Inflammatory macrophage treated with lipopolysaccharide for 1 hour (primary cell): Measurements from ENCODE around the gene TMEM214.
A peak's percentile ranks its signal among the peaks of the same experiment; 100 is the strongest.
"Not testable (repeated sequence)": the region's sequence is repeated elsewhere in the genome, so short reads cannot be mapped to it uniquely, and the experiment has no call there.

Experiments
- DNase-seq, 2 donors: peaks; one replicate each; pipeline ENCODE4 v3.0.0-alpha.2; 2020 to 2022

Gene TMEM214

DNA sequence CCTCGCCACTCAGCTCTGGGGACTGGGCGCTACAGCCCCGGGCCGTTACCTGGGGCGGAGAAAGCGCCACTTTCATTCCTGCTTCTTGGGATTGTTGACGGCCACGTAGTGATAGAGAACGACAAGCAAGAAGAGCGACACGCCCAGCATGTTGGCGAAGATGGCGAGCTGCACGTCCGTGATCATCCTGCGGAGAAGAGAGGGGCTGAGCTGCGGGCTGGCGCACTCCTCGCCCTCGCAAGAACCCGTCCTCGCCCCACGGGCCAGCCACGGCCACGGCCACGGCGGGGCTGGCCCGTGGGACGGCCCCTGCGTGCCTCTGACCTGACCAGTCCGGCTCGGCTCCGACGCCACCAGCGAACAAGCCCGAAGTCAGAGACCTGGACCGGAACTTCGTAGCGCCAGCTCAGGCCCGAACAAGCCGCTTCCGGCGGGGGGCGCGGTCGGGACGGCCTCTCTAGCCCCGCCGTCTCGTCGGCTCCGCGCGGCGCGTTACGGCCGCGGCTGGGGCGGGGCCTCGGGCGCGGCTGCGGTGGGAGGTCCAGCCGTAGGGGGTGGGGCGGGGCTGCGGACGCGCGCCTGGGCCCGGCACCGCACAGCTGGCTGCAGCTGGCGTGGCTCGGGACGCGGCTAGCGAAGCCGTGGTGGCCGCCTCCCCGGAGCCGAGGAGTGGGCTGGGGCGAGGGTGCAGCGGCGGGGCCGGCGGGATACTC, 38.7 kb downstream of the TMEM214 start, which contains the start of gene OST4:
Gene OST4, minus strand, starts transcription at position 378 of the 713 bp plus-strand sequence.
- peak; percentile 92 for DNase-seq

DNA sequence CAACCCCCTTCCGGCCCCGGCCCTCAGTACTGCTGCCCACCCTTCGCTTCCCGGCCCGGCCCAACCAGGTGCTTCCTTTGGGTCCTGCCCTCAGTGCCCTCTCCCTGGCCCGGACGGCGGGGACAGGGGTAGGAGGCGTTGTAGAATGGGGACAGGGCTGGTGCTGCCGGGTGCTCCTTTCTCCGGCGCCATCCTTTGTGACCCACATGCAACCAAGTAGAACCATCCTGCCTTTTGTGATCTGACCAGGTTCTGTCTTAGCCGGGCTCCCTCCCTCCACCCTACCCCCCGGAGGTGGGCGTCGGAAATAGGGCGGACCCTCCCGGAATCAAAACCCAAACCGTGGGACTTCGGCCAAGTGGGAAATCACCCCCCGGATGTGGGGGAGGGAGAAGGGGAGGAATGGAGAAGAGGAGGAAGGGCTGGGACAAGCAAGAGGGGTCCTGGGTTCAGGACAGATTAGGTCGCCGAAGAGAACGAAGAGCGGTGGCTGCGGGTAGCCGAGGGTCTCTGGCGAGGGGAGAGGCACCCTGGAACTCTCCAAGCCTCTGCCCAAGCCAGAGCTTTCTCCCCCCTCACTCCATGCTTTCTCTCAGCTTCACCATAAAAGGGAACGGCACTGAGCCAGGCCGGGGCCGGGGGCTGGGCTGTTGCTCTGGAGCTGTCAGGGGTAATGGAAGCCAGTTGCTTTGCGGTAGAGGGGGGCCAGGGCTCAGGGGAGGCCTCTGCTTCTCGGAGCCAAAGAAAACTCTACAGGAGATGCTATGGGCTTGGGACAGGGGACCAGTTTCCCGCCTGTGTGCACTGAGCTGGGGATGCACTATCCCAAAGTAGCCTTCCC, 39.4 kb downstream of the TMEM214 start:
- no peak for DNase-seq

- DNase-seq = no peak
These were observed 40.2 kb downstream of the TMEM214 start for GRCh38 chr2:27072920-27073319.

GRCh38 chr2:27073782-27074181, 41.0 kb downstream of the TMEM214 start:
- no peak for DNase-seq

DNA sequence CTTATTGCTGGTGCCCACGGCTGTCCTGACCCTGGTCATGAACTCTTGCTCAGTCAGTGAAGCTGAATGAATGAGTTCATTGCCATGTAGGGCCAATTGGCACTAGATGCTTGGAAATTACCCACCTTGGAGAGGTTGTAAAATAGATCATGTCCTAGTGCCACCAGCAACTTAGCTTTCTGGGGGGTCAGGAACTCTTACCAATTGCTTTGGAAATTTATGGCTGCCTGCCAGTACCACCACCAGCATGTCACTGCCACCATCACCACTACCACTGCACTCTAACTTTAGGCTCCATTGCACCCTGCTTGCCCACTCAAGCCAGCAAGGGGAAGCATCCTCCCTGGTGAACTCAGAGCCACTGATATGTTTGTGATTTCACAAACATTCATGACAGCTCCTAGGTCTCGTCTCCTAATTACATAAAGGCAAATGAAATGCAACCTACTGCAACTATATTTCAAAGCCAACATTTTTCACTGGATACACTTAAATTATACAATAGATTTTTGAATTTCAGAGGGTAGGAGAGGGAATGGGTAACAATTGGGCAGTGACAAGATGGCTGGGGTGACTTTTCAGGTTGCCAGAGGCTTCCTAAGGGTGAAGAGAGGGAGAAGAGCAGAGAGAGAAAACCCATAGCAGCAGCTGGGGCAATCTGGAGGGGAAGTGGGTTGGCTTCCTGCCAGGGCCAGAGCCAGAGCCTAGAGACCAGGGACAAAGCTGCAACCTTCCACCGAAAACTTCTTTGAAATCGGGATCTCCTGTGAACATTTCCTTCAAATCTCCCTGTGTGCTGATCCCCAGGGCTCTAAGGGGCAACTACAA, 42.2 kb downstream of the TMEM214 start:
- DNase-seq = peak in 1 of 2 donors; percentile 56

GRCh38 chr2:27075566-27075871, 42.8 kb downstream of the TMEM214 start:
- not testable (repeated sequence) for DNase-seq

GRCh38 chr2:27076323-27076722, 43.6 kb downstream of the TMEM214 start:
- peak in 1 of 2 donors; percentile 66 for DNase-seq

DNA sequence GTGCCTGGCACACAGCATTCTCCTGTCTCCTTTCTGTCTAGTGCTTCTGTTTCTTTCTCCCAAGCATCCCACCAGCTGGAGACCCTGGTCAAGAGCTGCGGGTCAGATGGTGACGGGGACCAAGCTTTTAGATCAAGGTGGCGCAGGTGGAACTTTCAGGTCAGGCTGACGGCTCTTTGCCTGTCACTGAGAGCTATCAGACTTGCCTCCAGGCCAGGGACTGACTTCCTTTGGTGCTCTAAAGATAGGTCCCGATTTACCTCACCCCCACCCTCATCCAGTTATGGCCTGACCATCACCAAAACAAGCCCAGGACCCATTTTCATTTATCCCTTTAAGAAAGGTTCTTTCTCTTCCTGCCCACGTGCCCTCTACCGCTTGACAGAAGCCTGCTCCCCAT, 44.5 kb downstream of the TMEM214 start:
- no peak for DNase-seq

- DNase-seq = no peak
These were observed 45.8 kb downstream of the TMEM214 start, which contains the start of gene EMILIN1 for GRCh38 chr2:27078267-27079194. TSS of gene EMILIN1 (plus strand) at chr2:27078615. CDS start at chr2:27079066, 451 bp downstream.

DNA sequence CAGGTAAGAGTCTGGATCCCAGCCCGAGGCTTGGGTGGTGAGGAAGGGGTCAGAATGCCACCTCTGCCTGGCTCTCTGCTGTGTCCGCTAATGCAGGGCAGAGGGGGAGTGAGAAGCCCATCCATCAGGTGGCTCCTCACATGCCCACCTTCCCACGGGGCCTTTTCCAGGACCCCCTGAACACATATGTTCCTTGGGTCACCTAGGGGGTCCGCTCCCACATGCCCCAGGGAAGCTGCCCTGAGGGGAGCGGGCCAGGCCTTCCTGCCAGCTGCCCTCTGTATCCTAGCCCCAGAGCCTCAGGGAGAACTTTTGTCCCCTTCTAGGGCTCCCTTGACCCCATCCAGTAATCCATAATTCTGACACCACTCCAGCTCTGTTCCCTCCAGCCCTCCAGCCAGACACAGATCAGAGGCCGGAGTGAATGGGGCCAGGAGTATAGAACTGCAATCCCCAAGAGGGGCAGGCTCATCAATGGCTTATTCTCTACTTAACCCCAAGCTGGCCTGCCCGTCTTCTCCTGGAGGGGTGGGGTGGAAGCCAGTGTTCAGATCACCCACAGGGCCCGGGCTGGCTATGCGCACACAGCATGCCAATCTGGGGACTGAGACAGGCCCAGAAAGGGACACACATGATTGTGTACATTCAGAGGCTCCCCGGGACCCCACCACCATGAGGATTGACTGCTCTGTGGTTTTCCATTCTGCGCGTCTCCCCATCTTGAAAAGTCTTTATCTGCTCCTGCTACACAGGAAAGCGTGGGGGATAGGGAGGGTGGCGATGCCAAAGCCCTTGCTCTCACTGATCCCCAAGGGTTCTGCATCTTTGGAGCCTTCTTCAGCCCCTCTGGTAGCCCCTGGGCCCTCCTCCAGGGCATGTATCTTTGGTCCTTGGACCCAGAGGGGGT, 46.7 kb downstream of the TMEM214 start:
- DNase-seq = no peak

DNA sequence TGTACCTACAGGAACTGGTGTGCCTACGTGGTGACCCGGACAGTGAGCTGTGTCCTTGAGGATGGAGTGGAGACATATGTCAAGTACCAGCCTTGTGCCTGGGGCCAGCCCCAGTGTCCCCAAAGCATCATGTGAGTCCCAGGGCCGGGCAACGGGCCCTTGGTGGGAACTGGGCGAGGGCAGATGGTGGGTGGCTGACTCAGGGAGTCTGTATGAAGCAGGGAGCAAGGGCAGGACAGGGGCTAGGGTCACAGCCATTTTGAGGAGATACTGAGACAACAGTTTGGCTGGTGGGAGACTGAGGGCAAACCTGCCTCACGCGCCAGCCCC, 47.3 kb downstream of the TMEM214 start:
- peak in 1 of 2 donors; percentile 42 for DNase-seq

DNA sequence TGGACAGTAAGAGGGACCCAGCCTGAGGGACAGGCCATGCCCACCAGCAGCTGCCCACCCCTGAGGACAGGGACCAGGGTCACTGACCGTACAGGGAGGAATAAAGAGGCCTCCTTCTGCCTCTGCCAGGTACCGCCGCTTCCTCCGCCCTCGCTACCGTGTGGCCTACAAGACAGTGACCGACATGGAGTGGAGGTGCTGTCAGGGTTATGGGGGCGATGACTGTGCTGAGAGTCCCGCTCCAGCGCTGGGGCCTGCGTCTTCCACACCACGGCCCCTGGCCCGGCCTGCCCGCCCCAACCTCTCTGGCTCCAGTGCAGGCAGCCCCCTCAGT, 47.8 kb downstream of the TMEM214 start:
- DNase-seq = no peak

- DNase-seq = no peak
These were observed 49.4 kb downstream of the TMEM214 start for GRCh38 chr2:27081984-27082772.

- DNase-seq = no peak
These were observed 50.1 kb downstream of the TMEM214 start for GRCh38 chr2:27082773-27083409.

DNA sequence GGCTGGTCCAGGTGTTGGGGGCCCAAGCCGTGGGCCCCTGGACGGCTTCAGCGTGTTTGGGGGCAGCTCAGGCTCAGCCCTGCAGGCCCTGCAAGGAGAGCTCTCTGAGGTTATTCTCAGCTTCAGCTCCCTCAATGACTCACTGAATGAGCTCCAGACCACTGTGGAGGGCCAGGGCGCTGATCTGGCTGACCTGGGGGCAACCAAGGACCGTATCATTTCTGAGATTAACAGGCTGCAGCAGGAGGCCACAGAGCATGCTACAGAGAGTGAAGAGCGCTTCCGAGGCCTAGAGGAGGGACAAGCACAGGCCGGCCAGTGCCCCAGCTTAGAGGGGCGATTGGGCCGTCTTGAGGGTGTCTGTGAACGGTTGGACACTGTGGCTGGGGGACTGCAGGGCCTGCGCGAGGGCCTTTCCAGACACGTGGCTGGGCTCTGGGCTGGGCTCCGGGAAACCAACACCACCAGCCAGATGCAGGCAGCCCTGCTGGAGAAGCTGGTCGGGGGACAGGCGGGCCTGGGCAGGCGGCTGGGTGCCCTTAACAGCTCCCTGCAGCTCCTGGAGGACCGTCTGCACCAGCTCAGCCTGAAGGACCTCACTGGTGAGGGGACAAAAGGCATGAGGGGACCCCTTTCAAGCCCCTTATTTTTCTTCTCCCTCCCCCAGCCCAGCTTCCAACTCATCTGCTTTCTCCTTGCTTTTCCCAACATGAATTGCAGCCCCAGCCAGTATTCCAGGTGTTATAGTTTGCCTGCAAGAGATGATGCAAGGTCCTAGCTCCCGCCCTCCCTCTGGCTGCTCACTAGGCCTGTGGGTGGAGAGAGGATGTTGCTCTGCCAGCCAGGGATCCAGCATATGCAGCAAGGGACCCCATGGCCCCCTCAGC, 50.9 kb downstream of the TMEM214 start:
- DNase-seq = no peak

- no peak for DNase-seq
These were observed 51.7 kb downstream of the TMEM214 start for GRCh38 chr2:27084297-27085061.

GRCh38 chr2:27085062-27085672, 52.4 kb downstream of the TMEM214 start:
- no peak for DNase-seq

DNA sequence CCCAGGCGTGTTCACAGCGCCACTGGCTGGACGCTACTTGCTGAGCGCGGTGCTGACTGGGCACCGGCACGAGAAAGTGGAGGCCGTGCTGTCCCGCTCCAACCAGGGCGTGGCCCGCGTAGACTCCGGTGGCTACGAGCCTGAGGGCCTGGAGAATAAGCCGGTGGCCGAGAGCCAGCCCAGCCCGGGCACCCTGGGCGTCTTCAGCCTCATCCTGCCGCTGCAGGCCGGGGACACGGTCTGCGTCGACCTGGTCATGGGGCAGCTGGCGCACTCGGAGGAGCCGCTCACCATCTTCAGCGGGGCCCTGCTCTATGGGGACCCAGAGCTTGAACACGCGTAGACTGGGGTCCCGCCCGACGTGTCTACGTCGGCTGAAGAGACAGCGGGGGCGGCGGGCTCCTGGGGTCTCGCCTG, 52.9 kb downstream of the TMEM214 start:
- DNase-seq = peak; percentile 53 to 64
